Measurements from ENCODE around the gene ZBTB20. TPM values are rescaled to one million over a fixed set of nuclear protein-coding genes. Genes with fewer than 3 reads are reported as not detected.

ZBTB20 gene
- total RNA-seq, 1 donor from 2014 or later, result 32.5 TPM

- H3K27me3 ChIP-seq (ENCODE audit: control insufficient read depth, insufficient read depth, low read length), result no peaks in the 10 kb centered on the region
- no peaks in the 10 kb centered on the region for H3K36me3 ChIP-seq (ENCODE audit: control insufficient read depth, insufficient read depth, low read length)
- no peak overlapping the region for H3K4me3 ChIP-seq (ENCODE audit: low read depth, low read length)
- no peak for DNase-seq (ENCODE audit: low read depth)
- TF ChIP-seq, protein P1, sequence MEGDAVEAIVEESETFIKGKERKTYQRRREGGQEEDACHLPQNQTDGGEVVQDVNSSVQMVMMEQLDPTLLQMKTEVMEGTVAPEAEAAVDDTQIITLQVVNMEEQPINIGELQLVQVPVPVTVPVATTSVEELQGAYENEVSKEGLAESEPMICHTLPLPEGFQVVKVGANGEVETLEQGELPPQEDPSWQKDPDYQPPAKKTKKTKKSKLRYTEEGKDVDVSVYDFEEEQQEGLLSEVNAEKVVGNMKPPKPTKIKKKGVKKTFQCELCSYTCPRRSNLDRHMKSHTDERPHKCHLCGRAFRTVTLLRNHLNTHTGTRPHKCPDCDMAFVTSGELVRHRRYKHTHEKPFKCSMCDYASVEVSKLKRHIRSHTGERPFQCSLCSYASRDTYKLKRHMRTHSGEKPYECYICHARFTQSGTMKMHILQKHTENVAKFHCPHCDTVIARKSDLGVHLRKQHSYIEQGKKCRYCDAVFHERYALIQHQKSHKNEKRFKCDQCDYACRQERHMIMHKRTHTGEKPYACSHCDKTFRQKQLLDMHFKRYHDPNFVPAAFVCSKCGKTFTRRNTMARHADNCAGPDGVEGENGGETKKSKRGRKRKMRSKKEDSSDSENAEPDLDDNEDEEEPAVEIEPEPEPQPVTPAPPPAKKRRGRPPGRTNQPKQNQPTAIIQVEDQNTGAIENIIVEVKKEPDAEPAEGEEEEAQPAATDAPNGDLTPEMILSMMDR (IDR thresholded peaks at IDR 0.05; ENCODE audit: insufficient read depth, low read length, poor library complexity, severe bottlenecking), result no peak
Measured at GRCh38 chr3:114985776-114986175, 161.3 kb downstream of the ZBTB20 start.

DNA sequence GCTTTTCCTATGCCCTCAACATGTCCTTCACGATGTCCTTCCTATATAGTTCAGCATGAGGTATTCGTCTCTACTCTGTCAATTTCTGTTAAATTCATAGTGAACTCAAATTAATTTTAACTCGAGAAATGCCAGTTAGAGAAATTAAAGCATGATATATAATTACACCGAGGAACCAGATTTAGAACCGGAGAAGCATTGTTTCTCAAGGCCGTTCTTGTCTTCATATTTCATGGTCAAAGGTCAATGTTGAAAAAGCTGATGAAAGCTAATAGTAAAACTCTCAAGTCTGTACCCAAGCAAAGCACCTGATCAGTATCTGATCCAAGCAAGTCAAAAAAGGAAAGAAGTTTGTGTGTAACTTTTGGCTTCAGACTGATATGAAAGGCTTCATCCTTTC, 163.8 kb downstream of the ZBTB20 start:
- TF ChIP-seq, protein P1 (IDR thresholded peaks at IDR 0.05; ENCODE audit: insufficient read depth, low read length, poor library complexity, severe bottlenecking), result no peak
- H3K27me3 ChIP-seq (ENCODE audit: control insufficient read depth, insufficient read depth, low read length), result no peaks in the 10 kb centered on the region
- no peak for DNase-seq (ENCODE audit: low read depth)
- no peak overlapping the region for H3K4me3 ChIP-seq (ENCODE audit: low read depth, low read length)
- H3K36me3 ChIP-seq (ENCODE audit: control insufficient read depth, insufficient read depth, low read length), result no peaks in the 10 kb centered on the region

- no peaks in the 10 kb centered on the region for H3K27me3 ChIP-seq (ENCODE audit: control insufficient read depth, insufficient read depth, low read length)
- TF ChIP-seq, protein P1 (IDR thresholded peaks at IDR 0.05; ENCODE audit: insufficient read depth, low read length, poor library complexity, severe bottlenecking), result no peak
- DNase-seq (ENCODE audit: low read depth), result no peak
- no peaks in the 10 kb centered on the region for H3K36me3 ChIP-seq (ENCODE audit: control insufficient read depth, insufficient read depth, low read length)
- no peak overlapping the region for H3K4me3 ChIP-seq (ENCODE audit: low read depth, low read length)
Measured at GRCh38 chr3:114974387-114974786, 172.7 kb downstream of the ZBTB20 start.

DNA sequence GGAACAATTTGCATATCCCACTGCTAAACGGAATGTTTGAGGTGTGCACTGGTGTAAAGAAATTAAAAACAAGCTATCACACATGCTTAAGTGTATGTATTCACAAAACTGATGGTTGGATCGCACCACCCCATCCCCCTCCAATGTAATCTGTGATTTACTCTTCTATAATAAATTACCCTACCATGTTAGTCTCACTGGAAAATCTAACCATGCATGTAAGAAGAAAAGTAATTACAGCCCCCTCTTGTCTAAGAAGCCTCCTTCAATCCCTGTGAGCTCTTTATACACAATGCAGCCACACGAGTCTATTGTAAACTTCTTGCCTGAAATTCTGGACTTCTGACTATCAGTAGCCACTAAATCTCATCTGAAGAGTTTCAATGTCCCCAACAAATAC, 173.6 kb downstream of the ZBTB20 start:
- no peaks in the 10 kb centered on the region for H3K36me3 ChIP-seq (ENCODE audit: control insufficient read depth, insufficient read depth, low read length)
- TF ChIP-seq, protein P1 (IDR thresholded peaks at IDR 0.05; ENCODE audit: insufficient read depth, low read length, poor library complexity, severe bottlenecking), result no peak
- DNase-seq (ENCODE audit: low read depth), result no peak
- no peak overlapping the region for H3K4me3 ChIP-seq (ENCODE audit: low read depth, low read length)
- H3K27me3 ChIP-seq (ENCODE audit: control insufficient read depth, insufficient read depth, low read length), result no peaks in the 10 kb centered on the region

DNA sequence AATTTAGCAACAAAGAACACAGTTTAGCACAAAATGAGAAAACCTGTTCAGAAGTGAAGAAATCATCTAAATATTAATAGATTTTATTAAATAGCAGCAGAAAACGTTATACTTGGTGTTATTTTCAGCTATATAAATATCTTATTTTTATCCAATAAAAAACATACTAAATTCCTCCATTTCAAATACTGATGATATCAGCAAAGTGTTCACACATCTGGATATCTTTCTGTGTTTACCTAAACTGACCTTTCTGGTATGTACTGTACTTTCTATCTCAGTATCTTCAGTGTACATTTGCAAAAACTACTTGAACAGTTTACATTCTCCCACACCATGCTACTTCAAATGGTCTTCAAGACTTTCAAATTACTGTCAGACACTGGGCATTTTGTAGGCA, 179.9 kb downstream of the ZBTB20 start:
- H3K27me3 ChIP-seq (ENCODE audit: control insufficient read depth, insufficient read depth, low read length), result no peaks in the 10 kb centered on the region
- TF ChIP-seq, protein P1 (IDR thresholded peaks at IDR 0.05; ENCODE audit: insufficient read depth, low read length, poor library complexity, severe bottlenecking), result no peak

DNA sequence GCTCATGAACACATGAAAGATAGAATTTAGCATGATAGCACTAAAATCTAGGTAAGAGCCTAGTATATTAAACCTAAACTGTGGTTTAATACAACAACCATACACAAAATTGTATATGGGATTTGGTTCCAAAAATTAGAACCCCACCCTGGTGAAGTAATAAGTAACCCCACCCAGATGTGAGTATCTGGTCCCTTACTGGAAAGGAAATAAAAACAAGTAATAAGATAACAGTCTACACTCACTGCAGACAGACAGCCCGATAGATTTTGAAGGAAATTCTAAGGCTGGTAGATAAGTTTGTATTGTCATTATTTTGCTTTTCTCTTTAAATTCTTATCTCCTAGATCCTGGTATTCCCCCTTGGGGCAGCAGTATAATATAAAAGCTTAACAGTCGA, 184.9 kb downstream of the ZBTB20 start:
- no peak for DNase-seq (ENCODE audit: low read depth)
- TF ChIP-seq, protein P1 (IDR thresholded peaks at IDR 0.05; ENCODE audit: insufficient read depth, low read length, poor library complexity, severe bottlenecking), result no peak
- H3K27me3 ChIP-seq (ENCODE audit: control insufficient read depth, insufficient read depth, low read length), result no peaks in the 10 kb centered on the region
- no peak overlapping the region for H3K4me3 ChIP-seq (ENCODE audit: low read depth, low read length)
- H3K36me3 ChIP-seq (ENCODE audit: control insufficient read depth, insufficient read depth, low read length), result no peaks in the 10 kb centered on the region

More for the DNA sequence above, 179.9 kb downstream of the ZBTB20 start:
- H3K4me3 ChIP-seq (ENCODE audit: low read depth, low read length), result no peak overlapping the region
- H3K36me3 ChIP-seq (ENCODE audit: control insufficient read depth, insufficient read depth, low read length), result no peaks in the 10 kb centered on the region
- DNase-seq (ENCODE audit: low read depth), result no peak
